H1 (cell line): ENCODE data around the gene NPIPB8. TPM values are rescaled to one million over a fixed set of nuclear protein-coding genes. Genes with fewer than 3 reads are reported as not detected.

Experiments
- CTCF ChIA-PET: fragments of 300-600 bp; sonication (Branson Sonifier 250); formaldehyde crosslinking; loops from one replicate; lab custom pipeline; 2021; ENCODE audit not compliant: partially characterized antibody; lab: Charles Lee
- POLR2A ChIA-PET: fragments of 300-600 bp; sonication (Branson Sonifier 250); formaldehyde crosslinking; loops from one replicate; lab custom pipeline; 2021; ENCODE audit warnings: inconsistent platforms; ENCODE audit not compliant: partially characterized antibody; lab: Charles Lee
- DNase-seq, 2 experiments: peaks; one replicate each; pipeline versions ENCODE4 v3.0.0 to v3.0.0-alpha.2; 2010 to 2022; ENCODE audit warnings: low spot score in 2 of 2, low read depth in 1 of 2, mixed read lengths in 1 of 2
- FAIRE-seq: peaks from 2 replicates; lab custom pipeline; 2011; peaks lifted over from hg19 to GRCh38; lab: Jason Lieb, UNC
- H2AFZ ChIP-seq: 2 replicates; pipeline ENCODE4 v1.8.1; 2012; ENCODE audit warnings: low read length, inconsistent platforms
- H2AK5ac ChIP-seq: 2 replicates; pipeline ENCODE4 v1.6.1; 2013; ENCODE audit warnings: low read depth, low read length
- H2BK120ac ChIP-seq: replicated peaks from 2 replicates; pipeline ENCODE3; 2013; ENCODE audit warnings: low read depth, low read length, inconsistent platforms
- H2BK12ac ChIP-seq: 2 replicates; pipeline ENCODE4 v1.6.1; 2013; ENCODE audit warnings: low read depth, low read length
- H2BK15ac ChIP-seq: 2 replicates; pipeline ENCODE4 v1.6.1; 2013; ENCODE audit warnings: low read length
- H2BK20ac ChIP-seq: 2 replicates; pipeline ENCODE4 v1.6.1; 2013; ENCODE audit warnings: low read length
- H2BK5ac ChIP-seq: 2 replicates; pipeline ENCODE4 v1.6.1; 2013; ENCODE audit warnings: low read depth, low read length
- H3K14ac ChIP-seq: 2 replicates; pipeline ENCODE4 v1.6.1; 2013; ENCODE audit warnings: inconsistent platforms; ENCODE audit not compliant: insufficient read length
- H3K18ac ChIP-seq: 2 replicates; pipeline ENCODE4 v1.6.1; 2013; ENCODE audit warnings: low read length; ENCODE audit errors: extremely low read depth
- H3K23ac ChIP-seq: 2 replicates; pipeline ENCODE4 v1.6.1; 2013; ENCODE audit warnings: inconsistent platforms; ENCODE audit not compliant: insufficient read length
- H3K23me2 ChIP-seq: 2 replicates; pipeline ENCODE4 v1.6.1; 2013; ENCODE audit warnings: low read depth, low read length
- H3K27ac ChIP-seq: 2 replicates; pipeline ENCODE4 v1.6.1; 2011; ENCODE audit warnings: low read depth, low read length, inconsistent platforms
- H3K27me3 ChIP-seq, 4 experiments: replicated peaks in 1 of 4; 1 replicate in 1 of 4; 2 replicates in 3 of 4; pipeline versions ENCODE4 v1.6.1 to v1.8.1; 2011 to 2013; ENCODE audit warnings: low read length in 3 of 4, mild to moderate bottlenecking in 3 of 4, inconsistent platforms in 2 of 4, mixed read lengths in 2 of 4, moderate library complexity in 1 of 4; ENCODE audit not compliant: control insufficient read depth in 3 of 4, insufficient read depth in 3 of 4; ENCODE audit errors: extremely low read depth in 1 of 4
- H3K36me3 ChIP-seq, 4 experiments: 2 replicates each; pipeline versions ENCODE4 v1.6.1 to v1.8.1; 2011 to 2013; ENCODE audit warnings: mild to moderate bottlenecking in 4 of 4, low read length in 3 of 4, moderate library complexity in 2 of 4, control low read depth in 1 of 4, inconsistent platforms in 1 of 4; ENCODE audit not compliant: insufficient read depth in 4 of 4, control insufficient read depth in 2 of 4
- H3K4ac ChIP-seq: replicated peaks from 2 replicates; pipeline ENCODE3; 2013; ENCODE audit warnings: low read length, low read depth, mixed read lengths, inconsistent platforms; ENCODE audit not compliant: insufficient read length
- H3K4me1 ChIP-seq, 4 experiments: replicated peaks in 1 of 4; 1 replicate in 1 of 4; 2 replicates in 3 of 4; pipeline versions ENCODE4 v1.6.1 to v1.8.1; 2011 to 2013; ENCODE audit warnings: low read length in 3 of 4, inconsistent platforms in 2 of 4, mixed read lengths in 1 of 4; ENCODE audit not compliant: insufficient read depth in 4 of 4, control insufficient read depth in 3 of 4
- H3K4me2 ChIP-seq, 2 experiments: 2 replicates each; pipeline versions ENCODE4 v1.6.1 to v1.8.1; 2011 to 2013; ENCODE audit warnings: low read depth in 2 of 2, low read length in 2 of 2, control low read depth in 1 of 2, inconsistent platforms in 1 of 2, mild to moderate bottlenecking in 1 of 2; ENCODE audit not compliant: insufficient read depth in 1 of 2
- H3K4me3 ChIP-seq, 4 experiments: fragments of 200-600, 300-600 bp in 1 of 4; sonication (generic), shearing (Covaris generic), sonication (Bioruptor Twin) in 1 of 4; 2 replicates each; pipeline versions ENCODE4 v1.5.1 to v1.8.1; 2011 to 2016; ENCODE audit warnings: low read length in 4 of 4, low read depth in 3 of 4, control low read depth in 2 of 4, inconsistent platforms in 2 of 4, mild to moderate bottlenecking in 2 of 4, mixed read lengths in 1 of 4, moderate library complexity in 1 of 4; ENCODE audit not compliant: insufficient read depth in 2 of 4; ENCODE audit errors: extremely low read depth in 1 of 4
- H3K56ac ChIP-seq: replicated peaks from 2 replicates; pipeline ENCODE3; 2013; ENCODE audit warnings: low read depth, mild to moderate bottlenecking, mixed read lengths, low read length, inconsistent platforms; ENCODE audit not compliant: insufficient read length
- H3K79me1 ChIP-seq: 2 replicates; pipeline ENCODE4 v1.6.1; 2013; ENCODE audit warnings: low read depth, low read length, control low read depth
- H3K79me2 ChIP-seq, 2 experiments: 2 replicates each; pipeline versions ENCODE4 v1.6.1 to v1.8.1; 2012 to 2013; ENCODE audit warnings: low read length in 2 of 2, mild to moderate bottlenecking in 2 of 2, inconsistent platforms in 1 of 2; ENCODE audit not compliant: insufficient read depth in 2 of 2, control insufficient read depth in 1 of 2
- H3K9ac ChIP-seq, 4 experiments: replicated peaks in 1 of 4; 1 replicate in 1 of 4; 2 replicates in 3 of 4; pipeline versions ENCODE4 v1.6.1 to v1.8.1; 2011 to 2013; ENCODE audit warnings: low read depth in 3 of 4, low read length in 3 of 4, control low read depth in 2 of 4, mild to moderate bottlenecking in 2 of 4, moderate library complexity in 2 of 4, inconsistent platforms in 1 of 4; ENCODE audit errors: extremely low read depth in 1 of 4
- H3K9me3 ChIP-seq, 2 experiments: 2 replicates each; pipeline versions ENCODE4 v1.6.1 to v1.8.1; 2012 to 2013; ENCODE audit warnings: mild to moderate bottlenecking in 2 of 2, moderate library complexity in 2 of 2, control low read depth in 1 of 2, inconsistent platforms in 1 of 2, low read depth in 1 of 2, low read length in 1 of 2, mixed read lengths in 1 of 2; ENCODE audit not compliant: insufficient read depth in 2 of 2
- H4K20me1 ChIP-seq, 2 experiments: replicated peaks in 1 of 2; 2 replicates each; pipeline versions ENCODE3 to v1.8.1; 2011 to 2013; ENCODE audit warnings: inconsistent platforms in 2 of 2, low read length in 2 of 2, mild to moderate bottlenecking in 1 of 2; ENCODE audit not compliant: insufficient read depth in 2 of 2, control insufficient read depth in 1 of 2
- H4K5ac ChIP-seq: 2 replicates; pipeline ENCODE4 v1.6.1; 2013; ENCODE audit warnings: low read length, low read depth, mixed read lengths, inconsistent platforms; ENCODE audit not compliant: insufficient read length
- H4K8ac ChIP-seq: 2 replicates; pipeline ENCODE4 v1.8.0; 2013; ENCODE audit warnings: mild to moderate bottlenecking, moderate library complexity, low read length, inconsistent platforms; ENCODE audit not compliant: insufficient read depth; ENCODE audit errors: extremely low read depth
- H4K91ac ChIP-seq: replicated peaks from 2 replicates; pipeline ENCODE3; 2013; ENCODE audit warnings: low read length, mixed read lengths, inconsistent platforms; ENCODE audit not compliant: insufficient read length
- BCL11A ChIP-seq, 2 experiments: IDR thresholded peaks; one replicate each; pipeline ENCODE4 v1.6.1; 2011; ENCODE audit warnings: low read depth in 2 of 2, low read length in 2 of 2, mild to moderate bottlenecking in 2 of 2
- BRCA1 ChIP-seq: IDR thresholded peaks from 2 replicates; pipeline ENCODE4 v1.6.1; 2012; ENCODE audit warnings: low read depth, low read length, improper control_type of control experiment
- CHD1 ChIP-seq: IDR thresholded peaks from 2 replicates; pipeline ENCODE4 v1.6.1; 2012; ENCODE audit warnings: low read depth, low read length, improper control_type of control experiment
- RNF2 ChIP-seq: fragments of 200-900, 300-1000 bp; sonication (generic); IDR thresholded peaks from 2 replicates; pipeline ENCODE4 v1.7.1; 2016; ENCODE audit warnings: borderline replicate concordance, low read depth, mild to moderate bottlenecking, antibody characterized with exemption, low read length; ENCODE audit not compliant: poor library complexity, severe bottlenecking; ENCODE audit errors: missing control alignments
- YY1 ChIP-seq: IDR thresholded peaks from 2 replicates; pipeline ENCODE4 v1.6.1; 2011; ENCODE audit warnings: low read depth, mild to moderate bottlenecking, low read length
- WGBS, 2 experiments: shearing (Covaris generic) in 1 of 2; methylation state at CpG; one replicate each; pipeline versions ENCODE4 v1.1.6 to v1.1.7; 2013 to 2015; ENCODE audit warnings: low lambda C conversion rate in 2 of 2, mixed read lengths in 2 of 2, inconsistent platforms in 1 of 2, low coverage in 1 of 2, missing lambda C conversion rate in 1 of 2; ENCODE audit not compliant: insufficient replicate concordance in 2 of 2, insufficient coverage in 1 of 2, insufficient read length in 1 of 2; ENCODE audit errors: extremely low coverage in 1 of 2, missing lambda C conversion rate in 1 of 2; 5-methylcytosine and 5-hydroxymethylcytosine counted together
- polyA plus RNA-seq, 7 experiments: library from polyadenylated mRNA; depleted of rRNA in 3 of 7; stranded (reverse) in 5 of 7; unstranded in 2 of 7; fragments of >200 nt in 5 of 7; fragments of 200-250 nt in 2 of 7; gene quantifications; 1 replicate in 5 of 7; 2 replicates in 1 of 7; 4 replicates in 1 of 7; pipeline versions ENCODE4 v1.2.1 to v1.2.3, GENCODE V29; 2011 to 2013; ENCODE audit warnings: missing spikeins in 2 of 7, mixed read lengths in 2 of 7
- total RNA-seq: library from RNA; stranded (reverse); fragmentation: NEBNext Ultra II Directional; extraction: Animal tissue kit (Norgen Biotek cat#: 25700); gene quantifications from 2 replicates; pipeline ENCODE4 v1.2.1, GENCODE V29; 2021

NPIPB8 gene
- total and polyA plus RNA-seq, 2 of the 8 experiments (the other 6 are each of a cell fraction or from before 2014, with no cell fraction given), result 0.05 TPM; not detected in 1

- WGBS, 2 experiments, result 70% methylated on average over 4 of the region's 6 CpGs; no CpG with 5 or more reads in 1 of the 2 experiments
- FAIRE-seq (no peak), DNase-seq (no peak)
- H2BK120ac ChIP-seq, result no peak overlapping the region
- no peaks in the 10 kb centered on the region for H3K27me3 ChIP-seq
- no peak overlapping the region for H3K14ac ChIP-seq
- no peak overlapping the region for H3K4me3 ChIP-seq
- no peaks in the 10 kb centered on the region; the same call in 1 of the 2 replicates for H3K79me1 ChIP-seq
- H3K79me2 ChIP-seq, result no peaks in the 10 kb centered on the region
- no peak overlapping the region for H3K56ac ChIP-seq
- H2AFZ ChIP-seq, result no peak overlapping the region
- H2BK5ac ChIP-seq, result no peak overlapping the region
- H2BK20ac ChIP-seq, result no peak overlapping the region
- ChIA-PET POLR2A (interaction anchor here (0.6 kb wide), 1 partner anchor 115 kb away, joined by 3 read pairs; no protein-coding TSS in a partner anchor), CTCF (no interaction called here)
- H3K27ac ChIP-seq, result no peak overlapping the region
- no peaks in the 10 kb centered on the region for H3K23me2 ChIP-seq
- H3K9ac ChIP-seq, result no peak overlapping the region
- no peak overlapping the region for H2BK12ac ChIP-seq
- H3K23ac ChIP-seq, result no peak overlapping the region
- H3K18ac ChIP-seq, result no peak overlapping the region
- no peak overlapping the region for H3K4me2 ChIP-seq
- H4K8ac ChIP-seq, result no peak overlapping the region
- H3K4me1 ChIP-seq, result peaks cover 0 to 3% (median 1%) of the 10 kb centered on the region in 4 experiments; a peak in 3 of 7 replicates
- TF ChIP-seq BCL11A (IDR thresholded peaks at IDR 0.05; ENCODE audit: low read depth in 2 of 2, low read length in 2 of 2) (no peak), YY1 (no peak), BRCA1 (no peak), RNF2 (no peak), CHD1 (no peak)
- no peak overlapping the region for H4K91ac ChIP-seq
- H3K36me3 ChIP-seq, result no peaks in the 10 kb centered on the region
- no peak overlapping the region for H2BK15ac ChIP-seq
- no peak overlapping the region for H2AK5ac ChIP-seq
- H4K20me1 ChIP-seq, result no peaks in the 10 kb centered on the region
- no peak overlapping the region for H4K5ac ChIP-seq
- no peaks in the 10 kb centered on the region for H3K9me3 ChIP-seq
- no peak overlapping the region for H3K4ac ChIP-seq
Observed at GRCh38 chr16:28602529-28602928, 35.3 kb upstream of the NPIPB8 start.
